Esophagus squamous epithelium (tissue), 4 donors: ENCODE measurements around the gene MED23.

Experiments
- POLR2A ChIP-seq, 4 donors: fragments of 450-650 bp; IDR thresholded peaks; one replicate each; pipeline ENCODE4 v1.6.1; 2017; ENCODE audit warnings: antibody characterized with exemption in 4 of 4, mild to moderate bottlenecking in 4 of 4, moderate library complexity in 3 of 4
- TF ChIP-seq, protein P1 (sequence below), 6 experiments: fragments of 450-650 bp in 4 of 6; fragments of 200-600 bp in 2 of 6; sonication (generic) in 2 of 6; IDR thresholded peaks; one replicate each; pipeline ENCODE4 v1.5.1; 2016 to 2019; ENCODE audit warnings: antibody characterized with exemption in 6 of 6, mild to moderate bottlenecking in 4 of 6, moderate library complexity in 4 of 6

DNA sequence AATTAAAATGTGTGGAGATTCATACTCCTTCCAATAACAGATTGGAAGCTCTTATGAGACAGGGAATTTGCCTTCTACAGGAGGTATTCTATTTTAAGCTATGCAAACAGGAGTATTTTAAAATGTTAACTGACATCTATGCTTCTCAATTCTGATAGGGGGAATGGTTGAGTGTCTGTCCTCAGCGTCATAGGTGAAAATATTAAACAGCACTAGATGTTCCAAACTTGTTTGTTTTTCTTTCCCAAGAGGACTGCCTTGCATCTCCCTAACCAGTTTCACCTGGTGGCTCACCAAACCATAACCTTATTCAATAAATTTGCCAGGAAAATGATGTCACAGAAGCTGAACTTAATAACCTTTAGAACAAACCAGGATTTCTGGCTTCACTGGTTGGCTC lies 79.6 kb downstream of the MED23 start:
- TF ChIP-seq, protein P1, sequence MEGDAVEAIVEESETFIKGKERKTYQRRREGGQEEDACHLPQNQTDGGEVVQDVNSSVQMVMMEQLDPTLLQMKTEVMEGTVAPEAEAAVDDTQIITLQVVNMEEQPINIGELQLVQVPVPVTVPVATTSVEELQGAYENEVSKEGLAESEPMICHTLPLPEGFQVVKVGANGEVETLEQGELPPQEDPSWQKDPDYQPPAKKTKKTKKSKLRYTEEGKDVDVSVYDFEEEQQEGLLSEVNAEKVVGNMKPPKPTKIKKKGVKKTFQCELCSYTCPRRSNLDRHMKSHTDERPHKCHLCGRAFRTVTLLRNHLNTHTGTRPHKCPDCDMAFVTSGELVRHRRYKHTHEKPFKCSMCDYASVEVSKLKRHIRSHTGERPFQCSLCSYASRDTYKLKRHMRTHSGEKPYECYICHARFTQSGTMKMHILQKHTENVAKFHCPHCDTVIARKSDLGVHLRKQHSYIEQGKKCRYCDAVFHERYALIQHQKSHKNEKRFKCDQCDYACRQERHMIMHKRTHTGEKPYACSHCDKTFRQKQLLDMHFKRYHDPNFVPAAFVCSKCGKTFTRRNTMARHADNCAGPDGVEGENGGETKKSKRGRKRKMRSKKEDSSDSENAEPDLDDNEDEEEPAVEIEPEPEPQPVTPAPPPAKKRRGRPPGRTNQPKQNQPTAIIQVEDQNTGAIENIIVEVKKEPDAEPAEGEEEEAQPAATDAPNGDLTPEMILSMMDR (IDR thresholded peaks at IDR 0.05), result no peak
- TF ChIP-seq POLR2A (IDR thresholded peaks at IDR 0.05), result no peak
